Activated CD8-positive, alpha-beta memory T cell treated with anti-CD3 and anti-CD28 coated beads for 48 hours (primary cell): ENCODE results near the gene SIX1.

Experiments
- DNase-seq, 3 experiments: peaks; one replicate each; pipeline ENCODE4 v3.0.0-alpha.2; 2020; ENCODE audit warnings: low read depth in 2 of 3, low spot score in 2 of 3

SIX1 gene

GRCh38 chr14:60596139-60596538, 53.1 kb downstream of the SIX1 start:
- DNase-seq = no peak

GRCh38 chr14:60594062-60594461, 55.2 kb downstream of the SIX1 start:
- DNase-seq = no peak
